Effector memory CD4-positive, alpha-beta T cell (primary cell): ENCODE results near the gene TTI1.

ENCODE experiments used
- DNase-seq, 3 donors: peaks; one replicate each; pipeline ENCODE4 v3.0.0-alpha.2; 2020
- H3K27ac ChIP-seq: 2 replicates; pipeline ENCODE4 v1.7.0; 2013; ENCODE audit warnings: mild to moderate bottlenecking, low read length, moderate library complexity; ENCODE audit not compliant: insufficient read depth, poor library complexity, severe bottlenecking
- H3K27me3 ChIP-seq: replicated peaks from 2 replicates; pipeline ENCODE4 v1.7.0; 2013; ENCODE audit warnings: mild to moderate bottlenecking, low read length; ENCODE audit not compliant: insufficient read depth, control insufficient read depth, poor library complexity, severe bottlenecking
- H3K36me3 ChIP-seq: 2 replicates; pipeline ENCODE4 v1.7.0; 2013; ENCODE audit warnings: mild to moderate bottlenecking, low read length, moderate library complexity; ENCODE audit not compliant: control insufficient read depth, insufficient read depth
- H3K4me1 ChIP-seq: 2 replicates; pipeline ENCODE4 v1.7.0; 2013; ENCODE audit warnings: low read length, mild to moderate bottlenecking; ENCODE audit not compliant: control insufficient read depth, insufficient read depth, poor library complexity, severe bottlenecking
- H3K4me3 ChIP-seq: 2 replicates; pipeline ENCODE4 v1.7.0; 2013; ENCODE audit warnings: low read length, low read depth, mild to moderate bottlenecking; ENCODE audit not compliant: insufficient read depth, poor library complexity, severe bottlenecking
- H3K9me3 ChIP-seq: 2 replicates; pipeline ENCODE4 v1.7.0; 2013; ENCODE audit warnings: mild to moderate bottlenecking, low read length, moderate library complexity; ENCODE audit not compliant: control insufficient read depth

TTI1 gene

GRCh38 chr20:37991908-37992307 lies 41.3 kb downstream of the TTI1 start:
- H3K4me1 ChIP-seq, result no peaks in the 10 kb centered on the region

GRCh38 chr20:37991157-37991866 lies 41.9 kb downstream of the TTI1 start:
- H3K4me1 ChIP-seq, result no peaks in the 10 kb centered on the region
- H3K36me3 ChIP-seq, result peaks cover 40% of the 10 kb centered on the region
- no peaks in the 10 kb centered on the region for H3K27me3 ChIP-seq
- H3K9me3 ChIP-seq, result no peaks in the 10 kb centered on the region
- DNase-seq, result no peak
- no peak overlapping the region for H3K4me3 ChIP-seq
- no peak overlapping the region for H3K27ac ChIP-seq

More at GRCh38 chr20:37991908-37992307, 41.3 kb downstream of the TTI1 start:
- no peaks in the 10 kb centered on the region for H3K27me3 ChIP-seq
- H3K27ac ChIP-seq, result no peak overlapping the region
- H3K9me3 ChIP-seq, result no peaks in the 10 kb centered on the region
- H3K4me3 ChIP-seq, result no peak overlapping the region
- H3K36me3 ChIP-seq, result peaks cover 42% of the 10 kb centered on the region
- no peak for DNase-seq

GRCh38 chr20:37990571-37991151 lies 42.6 kb downstream of the TTI1 start:
- Histone ChIP-seq H3K27ac (peak overlapping the region; percentile 12), H3K9me3 (no peaks in the 10 kb centered on the region), H3K27me3 (no peaks in the 10 kb centered on the region), H3K36me3 (peaks cover 34% of the 10 kb centered on the region), H3K4me3 (no peak overlapping the region), H3K4me1 (no peaks in the 10 kb centered on the region)
- DNase-seq, result peak in 2 of 3 donors; percentile 9 to 17

DNA sequence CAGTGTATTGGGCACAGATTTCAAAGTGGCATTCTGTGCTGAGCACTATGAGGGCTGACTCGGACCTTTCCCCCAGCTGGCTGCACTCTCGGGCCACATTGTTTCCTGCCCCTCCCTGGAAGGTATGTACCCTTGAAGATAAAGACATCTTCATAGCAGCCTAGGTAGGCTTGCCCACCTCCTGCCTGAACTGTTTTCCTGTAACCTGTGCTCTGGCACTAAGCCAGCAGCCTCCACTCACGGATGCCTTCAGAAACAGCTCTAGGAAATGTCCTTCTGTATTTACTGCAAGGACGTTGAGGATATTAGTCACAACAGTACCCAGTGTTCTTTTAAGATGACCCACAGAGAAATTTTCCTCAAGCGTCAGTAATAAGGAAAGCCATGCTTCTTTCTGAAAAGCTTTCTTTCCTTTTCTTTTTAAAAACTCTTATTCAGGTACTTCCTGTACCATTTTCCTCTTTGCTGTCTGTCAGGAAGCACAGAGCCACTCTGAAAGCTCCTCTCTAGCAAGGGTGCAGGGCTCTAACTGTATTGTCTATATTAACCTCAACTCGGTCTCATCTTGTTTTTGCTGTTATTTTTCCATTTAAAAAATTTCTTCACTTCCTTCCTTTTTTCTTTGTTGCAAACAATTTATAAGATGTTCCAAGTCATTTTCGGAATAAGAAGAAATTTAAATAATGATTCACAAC lies 43.5 kb downstream of the TTI1 start:
- Histone ChIP-seq H3K27ac (peak overlapping the region; percentile 27), H3K36me3 (peaks cover 25% of the 10 kb centered on the region)
- DNase-seq, result no peak

DNA sequence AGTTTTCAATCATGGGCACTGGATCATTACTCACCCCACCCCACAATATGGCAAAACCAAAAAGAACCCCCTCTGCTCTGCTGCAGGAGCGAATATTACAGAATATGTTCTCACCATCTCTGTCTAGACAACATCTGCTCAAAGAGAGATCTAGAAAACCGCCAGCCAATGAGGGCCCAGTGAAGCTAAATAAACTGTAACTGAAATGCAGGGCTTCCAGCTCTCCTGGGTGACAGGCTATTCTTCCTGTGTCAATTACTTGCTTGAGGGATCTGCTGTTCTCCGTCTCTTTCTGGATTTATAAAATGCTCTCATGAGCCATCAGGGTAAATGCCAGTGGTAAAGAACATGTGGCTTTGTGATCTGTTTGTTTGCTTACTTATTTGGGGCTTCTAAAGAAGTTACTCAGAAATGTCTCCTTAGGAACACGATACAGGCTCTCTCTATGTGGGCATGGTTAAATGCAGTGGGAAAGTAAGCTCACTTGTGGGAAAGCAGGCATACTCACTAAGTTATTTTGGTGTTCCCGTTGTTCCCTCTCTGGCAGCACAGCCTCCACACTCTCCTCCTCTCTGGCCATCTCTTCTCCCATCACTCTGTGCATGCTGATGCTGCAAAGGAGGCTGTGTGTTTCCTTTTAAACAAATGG lies 44.8 kb downstream of the TTI1 start:
- Histone ChIP-seq H3K9me3 (no peaks in the 10 kb centered on the region), H3K27ac (no peak overlapping the region), H3K27me3 (no peaks in the 10 kb centered on the region), H3K4me1 (no peaks in the 10 kb centered on the region), H3K36me3 (peaks cover 25% of the 10 kb centered on the region), H3K4me3 (no peak overlapping the region)
- DNase-seq, result no peak

More for the DNA sequence above, 43.5 kb downstream of the TTI1 start:
- Histone ChIP-seq H3K4me1 (no peaks in the 10 kb centered on the region), H3K27me3 (no peaks in the 10 kb centered on the region), H3K9me3 (no peaks in the 10 kb centered on the region), H3K4me3 (no peak overlapping the region)

GRCh38 chr20:37987602-37988290 lies 45.5 kb downstream of the TTI1 start:
- Histone ChIP-seq H3K27me3 (no peaks in the 10 kb centered on the region), H3K27ac (no peak overlapping the region), H3K4me1 (no peaks in the 10 kb centered on the region), H3K4me3 (no peak overlapping the region), H3K36me3 (peaks cover 30% of the 10 kb centered on the region), H3K9me3 (no peaks in the 10 kb centered on the region)
- no peak for DNase-seq

GRCh38 chr20:37986873-37987601 lies 46.2 kb downstream of the TTI1 start:
- DNase-seq, result no peak
- peaks cover 32% of the 10 kb centered on the region for H3K36me3 ChIP-seq

DNA sequence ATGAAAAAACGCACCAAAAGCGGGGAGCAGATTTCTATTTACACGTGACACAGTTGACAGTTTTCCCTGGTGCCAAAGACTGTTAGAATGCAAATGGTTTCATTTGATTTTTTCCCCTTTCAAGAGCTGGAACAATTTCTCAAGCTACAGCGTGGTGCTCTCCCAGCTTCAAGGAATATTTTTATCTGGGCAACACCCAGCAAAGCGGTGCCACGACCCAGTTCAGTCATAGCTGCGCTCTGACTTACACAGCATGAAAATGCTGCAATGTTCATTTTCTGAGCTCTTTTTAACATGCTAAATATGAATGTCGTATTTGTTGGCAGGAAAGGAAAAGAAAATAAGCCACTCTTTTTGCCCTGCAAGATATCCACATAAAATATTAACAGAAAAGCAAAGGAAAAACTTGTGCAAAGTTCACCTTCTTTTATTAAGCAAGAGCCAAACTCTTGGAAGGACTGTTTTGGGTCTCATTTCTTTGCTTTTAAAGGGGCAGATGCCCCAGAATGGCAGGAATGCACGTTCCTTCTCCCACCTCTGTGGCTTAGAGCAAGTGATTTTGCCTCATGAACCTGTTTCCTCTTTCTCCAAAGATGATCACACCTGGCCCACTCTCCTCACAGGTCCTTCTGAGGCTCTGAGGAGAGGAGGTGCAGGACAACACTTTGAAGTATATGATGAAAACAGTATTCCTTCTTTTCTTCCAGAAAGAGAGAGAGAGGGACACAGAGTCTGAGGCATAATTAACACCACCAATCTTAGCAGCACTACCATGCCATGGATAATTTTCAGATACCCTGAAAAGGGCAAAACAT lies 47.0 kb downstream of the TTI1 start:
- H3K36me3 ChIP-seq, result peaks cover 32% of the 10 kb centered on the region
- no peaks in the 10 kb centered on the region for H3K4me1 ChIP-seq
- no peaks in the 10 kb centered on the region for H3K27me3 ChIP-seq
- no peak for DNase-seq
- no peak overlapping the region for H3K4me3 ChIP-seq
- no peaks in the 10 kb centered on the region for H3K9me3 ChIP-seq
- H3K27ac ChIP-seq, result no peak overlapping the region

More at GRCh38 chr20:37986873-37987601, 46.2 kb downstream of the TTI1 start:
- H3K27ac ChIP-seq, result no peak overlapping the region
- H3K4me3 ChIP-seq, result no peak overlapping the region
- H3K4me1 ChIP-seq, result no peaks in the 10 kb centered on the region
- H3K9me3 ChIP-seq, result no peaks in the 10 kb centered on the region
- H3K27me3 ChIP-seq, result no peaks in the 10 kb centered on the region
